SU-DHL-6 (cell line): ENCODE measurements around the gene BANP.
"Not testable (repeated sequence)": the region's sequence is repeated elsewhere in the genome, so short reads cannot be mapped to it uniquely, and the experiment has no call there.

Experiments
- CTCF ChIP-seq: fragments of 200-600 bp; sonication (generic); IDR thresholded peaks from one replicate; pipeline ENCODE4 v1.5.1; 2017; ENCODE audit warnings: antibody characterized with exemption, mild to moderate bottlenecking, low read length, moderate library complexity; ENCODE audit not compliant: insufficient read depth, poor library complexity, severe bottlenecking
- EZH2phosphoT487 ChIP-seq: fragments of 200-600 bp; sonication (generic), shearing (Covaris generic); conservative IDR thresholded peaks from 2 replicates; pipeline ENCODE4 v1.6.1; 2018; ENCODE audit warnings: mild to moderate bottlenecking, antibody characterized with exemption, low read length, moderate library complexity, mixed read lengths

- not testable (repeated sequence) for TF ChIP-seq CTCF, EZH2phosphoT487
Observed at GRCh38 chr16:88041506-88041905, 90.3 kb downstream of the BANP start.
